ENCODE results near the gene ERGIC1.

- no peak for TF ChIP-seq CTCF (IDR thresholded peaks at IDR 0.05)
- TF ChIP-seq POLR2A (IDR thresholded peaks at IDR 0.05) = no peak
Measured at GRCh38 chr5:172988276-172988675, 154.2 kb downstream of the ERGIC1 start.

All from adrenal gland (tissue), 5 donors.